ENCODE data around the gene CLEC7A.

Gene CLEC7A

DNA sequence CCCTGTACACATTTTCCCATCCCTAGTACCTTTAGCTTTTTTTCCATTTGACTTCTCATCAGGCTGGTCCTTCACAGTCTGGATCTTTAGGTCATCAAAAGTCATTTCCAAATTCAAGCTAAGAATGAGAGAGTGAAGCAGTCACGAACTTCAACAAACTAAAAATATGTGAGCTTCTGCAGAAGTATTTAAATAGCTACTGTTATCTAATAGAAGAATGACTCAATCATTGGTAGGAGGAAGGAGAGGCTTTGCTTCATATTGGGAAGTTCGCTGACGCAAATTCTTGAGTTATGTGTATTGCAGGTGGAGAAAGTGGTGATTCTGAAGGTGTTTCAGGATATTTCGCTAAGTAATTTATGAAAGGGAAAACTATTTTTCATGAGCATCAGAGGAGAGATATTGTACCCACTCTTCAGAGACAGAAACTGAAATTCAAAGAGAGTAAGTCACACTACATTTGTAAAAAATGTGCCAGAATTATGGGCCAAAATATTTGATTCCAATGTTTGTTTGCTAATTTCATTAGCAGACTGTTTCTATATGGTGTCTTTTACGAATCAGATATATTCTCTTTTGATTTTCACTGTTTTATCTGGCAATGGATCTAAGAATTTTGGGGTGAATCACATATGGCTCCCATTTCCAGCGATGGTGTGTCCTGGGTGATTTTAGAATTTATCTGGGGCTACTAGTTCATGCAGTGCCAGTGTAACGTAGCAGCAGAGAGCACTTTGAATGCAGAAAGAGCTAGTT is 42.2 kb upstream of the CLEC7A start, which contains the start of gene OLR1:
Gene OLR1, minus strand, starts transcription at position 160 of the 756 bp plus-strand sequence. Its CDS starts 55 bp downstream, at position 105.
- no peaks in the 10 kb centered on the region for H3K4me1 ChIP-seq (ENCODE audit: control insufficient read depth, insufficient read depth, low read length)
- no peaks in the 10 kb centered on the region for H3K9me3 ChIP-seq (ENCODE audit: control insufficient read depth, insufficient read depth, low read depth, low read length)
- ChIA-PET POLR2A (no interaction called here), CTCF (interaction anchor here (1.1 to 3.6 kb wide), 2 partner anchors 19 to 138 kb away, joined by 4 to 17 read pairs; no protein-coding TSS in a partner anchor)
- no peak within 1 kb of the TSS for H3K27ac ChIP-seq (ENCODE audit: extremely low read depth, low read depth, low read length)
- TF ChIP-seq KLF10 (tag by site-specific recombination; IDR thresholded peaks at IDR 0.05): no peak
- TF ChIP-seq ZNF121 (tag by site-specific recombination; IDR thresholded peaks at IDR 0.05): no peak
- TF ChIP-seq ZNF549 (tag by site-specific recombination; IDR thresholded peaks at IDR 0.05): no peak
- no peak for TF ChIP-seq ZNF664 (tag by site-specific recombination; IDR thresholded peaks at IDR 0.05)
- TF ChIP-seq ZNF529 (tag by site-specific recombination; IDR thresholded peaks at IDR 0.05; ENCODE audit: insufficient replicate concordance): no peak
- TF ChIP-seq ZNF174 (tag by site-specific recombination; IDR thresholded peaks at IDR 0.05): no peak
- TF ChIP-seq, protein P1, sequence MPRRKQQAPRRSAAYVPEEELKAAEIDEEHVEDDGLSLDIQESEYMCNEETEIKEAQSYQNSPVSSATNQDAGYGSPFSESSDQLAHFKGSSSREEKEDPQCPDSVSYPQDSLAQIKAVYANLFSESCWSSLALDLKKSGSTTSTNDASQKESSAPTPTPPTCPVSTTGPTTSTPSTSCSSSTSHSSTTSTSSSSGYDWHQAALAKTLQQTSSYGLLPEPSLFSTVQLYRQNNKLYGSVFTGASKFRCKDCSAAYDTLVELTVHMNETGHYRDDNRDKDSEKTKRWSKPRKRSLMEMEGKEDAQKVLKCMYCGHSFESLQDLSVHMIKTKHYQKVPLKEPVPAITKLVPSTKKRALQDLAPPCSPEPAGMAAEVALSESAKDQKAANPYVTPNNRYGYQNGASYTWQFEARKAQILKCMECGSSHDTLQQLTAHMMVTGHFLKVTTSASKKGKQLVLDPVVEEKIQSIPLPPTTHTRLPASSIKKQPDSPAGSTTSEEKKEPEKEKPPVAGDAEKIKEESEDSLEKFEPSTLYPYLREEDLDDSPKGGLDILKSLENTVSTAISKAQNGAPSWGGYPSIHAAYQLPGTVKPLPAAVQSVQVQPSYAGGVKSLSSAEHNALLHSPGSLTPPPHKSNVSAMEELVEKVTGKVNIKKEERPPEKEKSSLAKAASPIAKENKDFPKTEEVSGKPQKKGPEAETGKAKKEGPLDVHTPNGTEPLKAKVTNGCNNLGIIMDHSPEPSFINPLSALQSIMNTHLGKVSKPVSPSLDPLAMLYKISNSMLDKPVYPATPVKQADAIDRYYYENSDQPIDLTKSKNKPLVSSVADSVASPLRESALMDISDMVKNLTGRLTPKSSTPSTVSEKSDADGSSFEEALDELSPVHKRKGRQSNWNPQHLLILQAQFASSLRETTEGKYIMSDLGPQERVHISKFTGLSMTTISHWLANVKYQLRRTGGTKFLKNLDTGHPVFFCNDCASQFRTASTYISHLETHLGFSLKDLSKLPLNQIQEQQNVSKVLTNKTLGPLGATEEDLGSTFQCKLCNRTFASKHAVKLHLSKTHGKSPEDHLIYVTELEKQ (tag by site-specific recombination; IDR thresholded peaks at IDR 0.05; ENCODE audit: borderline replicate concordance): no peak
- no peak for TF ChIP-seq ZNF830 (tag by site-specific recombination; IDR thresholded peaks at IDR 0.05; ENCODE audit: low read depth)
- no peak for TF ChIP-seq ZNF626 (tag by site-specific recombination; IDR thresholded peaks at IDR 0.05)
- no peak for TF ChIP-seq ZNF560 (tag by site-specific recombination; IDR thresholded peaks at IDR 0.05; ENCODE audit: borderline replicate concordance)
- H3K36me3 ChIP-seq (ENCODE audit: control insufficient read depth in 2 of 2, insufficient read depth in 1 of 2, low read length in 2 of 2): no peaks in the 10 kb centered on the region
- H3K4me3 ChIP-seq (ENCODE audit: low read depth, low read length): no peak within 1 kb of the TSS

DNA sequence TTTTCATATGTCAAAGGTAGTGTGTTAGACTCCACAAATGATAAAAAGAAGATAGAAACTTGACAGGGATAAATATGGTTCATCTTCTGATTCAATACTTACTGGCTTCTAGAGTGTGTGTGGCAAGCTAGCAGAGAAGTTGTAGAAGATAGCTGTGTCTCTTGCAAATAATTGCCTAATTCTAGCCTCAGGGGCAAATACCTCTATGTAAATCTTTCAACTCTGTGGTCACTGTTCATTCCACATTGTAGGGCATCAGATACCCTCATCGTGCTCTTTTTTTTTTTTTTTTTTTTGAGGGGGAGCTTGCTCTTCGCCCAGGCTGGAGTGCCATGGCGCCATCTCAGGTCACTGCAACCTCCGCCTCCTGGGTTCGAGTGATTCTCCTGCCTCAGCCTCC is 40.2 kb upstream of the CLEC7A start:
- no peak overlapping the region for H3K27ac ChIP-seq (ENCODE audit: extremely low read depth, low read depth, low read length)
- no peaks in the 10 kb centered on the region for H3K4me1 ChIP-seq (ENCODE audit: control insufficient read depth, insufficient read depth, low read length)
- no peaks in the 10 kb centered on the region for H3K36me3 ChIP-seq (ENCODE audit: control insufficient read depth in 2 of 2, insufficient read depth in 1 of 2, low read length in 2 of 2)
- H3K9me3 ChIP-seq (ENCODE audit: control insufficient read depth, insufficient read depth, low read depth, low read length): no peaks in the 10 kb centered on the region
- ChIA-PET CTCF (interaction anchor here (0.8 to 3.6 kb wide), 4 partner anchors 13 to 30 kb away, joined by 4 to 17 read pairs (median 4); no protein-coding TSS in a partner anchor), POLR2A (interaction anchor here (0.6 to 0.8 kb wide), 3 partner anchors 18 to 43 kb away, joined by 3 to 5 read pairs (median 3); partner anchors contain the start of gene GABARAPL1)
- H3K4me3 ChIP-seq (ENCODE audit: low read depth, low read length): no peak overlapping the region
- TF ChIP-seq ZNF768 (tag by site-specific recombination; IDR thresholded peaks at IDR 0.05): no peak
- no peak for TF ChIP-seq SP7 (tag by site-specific recombination; IDR thresholded peaks at IDR 0.05)
- TF ChIP-seq HOXA7 (CRISPR knock-in tag; IDR thresholded peaks at IDR 0.05; ENCODE audit: borderline replicate concordance): no peak
- TF ChIP-seq ZEB2 (tag by site-specific recombination; IDR thresholded peaks at IDR 0.05): no peak
- TF ChIP-seq IKZF3 (tag by site-specific recombination; IDR thresholded peaks at IDR 0.05): no peak
- TF ChIP-seq, protein P2, sequence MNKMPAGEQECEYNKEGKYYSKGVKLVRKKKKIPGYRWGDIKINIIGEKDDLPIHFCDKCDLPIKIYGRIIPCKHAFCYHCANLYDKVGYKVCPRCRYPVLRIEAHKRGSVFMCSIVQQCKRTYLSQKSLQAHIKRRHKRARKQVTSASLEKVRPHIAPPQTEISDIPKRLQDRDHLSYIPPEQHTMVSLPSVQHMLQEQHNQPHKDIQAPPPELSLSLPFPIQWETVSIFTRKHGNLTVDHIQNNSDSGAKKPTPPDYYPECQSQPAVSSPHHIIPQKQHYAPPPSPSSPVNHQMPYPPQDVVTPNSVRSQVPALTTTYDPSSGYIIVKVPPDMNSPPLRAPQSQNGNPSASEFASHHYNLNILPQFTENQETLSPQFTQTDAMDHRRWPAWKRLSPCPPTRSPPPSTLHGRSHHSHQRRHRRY (tag by site-specific recombination; IDR thresholded peaks at IDR 0.05): no peak
- TF ChIP-seq ZNF2 (tag by site-specific recombination; IDR thresholded peaks at IDR 0.05): no peak
- no peak for TF ChIP-seq ZNF223 (tag by site-specific recombination; IDR thresholded peaks at IDR 0.05)
- no peak for TF ChIP-seq GLI2 (tag by site-specific recombination; IDR thresholded peaks at IDR 0.05; ENCODE audit: borderline replicate concordance, low read depth)
- no peak for TF ChIP-seq SALL2 (tag by site-specific recombination; IDR thresholded peaks at IDR 0.05; ENCODE audit: borderline replicate concordance)
- TF ChIP-seq, protein P3, sequence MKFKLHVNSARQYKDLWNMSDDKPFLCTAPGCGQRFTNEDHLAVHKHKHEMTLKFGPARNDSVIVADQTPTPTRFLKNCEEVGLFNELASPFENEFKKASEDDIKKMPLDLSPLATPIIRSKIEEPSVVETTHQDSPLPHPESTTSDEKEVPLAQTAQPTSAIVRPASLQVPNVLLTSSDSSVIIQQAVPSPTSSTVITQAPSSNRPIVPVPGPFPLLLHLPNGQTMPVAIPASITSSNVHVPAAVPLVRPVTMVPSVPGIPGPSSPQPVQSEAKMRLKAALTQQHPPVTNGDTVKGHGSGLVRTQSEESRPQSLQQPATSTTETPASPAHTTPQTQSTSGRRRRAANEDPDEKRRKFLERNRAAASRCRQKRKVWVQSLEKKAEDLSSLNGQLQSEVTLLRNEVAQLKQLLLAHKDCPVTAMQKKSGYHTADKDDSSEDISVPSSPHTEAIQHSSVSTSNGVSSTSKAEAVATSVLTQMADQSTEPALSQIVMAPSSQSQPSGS (tag by site-specific recombination; IDR thresholded peaks at IDR 0.05; ENCODE audit: low read depth): no peak
- TF ChIP-seq, protein P4, sequence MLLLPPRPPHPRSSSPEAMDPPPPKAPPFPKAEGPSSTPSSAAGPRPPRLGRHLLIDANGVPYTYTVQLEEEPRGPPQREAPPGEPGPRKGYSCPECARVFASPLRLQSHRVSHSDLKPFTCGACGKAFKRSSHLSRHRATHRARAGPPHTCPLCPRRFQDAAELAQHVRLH (tag by site-specific recombination; IDR thresholded peaks at IDR 0.05): no peak
- TF ChIP-seq MYNN (tag by site-specific recombination; IDR thresholded peaks at IDR 0.05; ENCODE audit: borderline replicate concordance): no peak
- TF ChIP-seq ZNF239 (tag by site-specific recombination; IDR thresholded peaks at IDR 0.05): no peak
